Stimulated activated CD8-positive, alpha-beta memory T cell treated with anti-CD3 and anti-CD28 coated beads, Interleukin-4, amount 100 ng/mL, for 4 hours (primary cell): ENCODE results near the gene TRIM9.

Experiments used
- DNase-seq, 2 donors: peaks; one replicate each; pipeline ENCODE4 v3.0.0-alpha.2; 2020; ENCODE audit warnings: low read depth in 2 of 2, low spot score in 1 of 2

TRIM9 gene

DNA sequence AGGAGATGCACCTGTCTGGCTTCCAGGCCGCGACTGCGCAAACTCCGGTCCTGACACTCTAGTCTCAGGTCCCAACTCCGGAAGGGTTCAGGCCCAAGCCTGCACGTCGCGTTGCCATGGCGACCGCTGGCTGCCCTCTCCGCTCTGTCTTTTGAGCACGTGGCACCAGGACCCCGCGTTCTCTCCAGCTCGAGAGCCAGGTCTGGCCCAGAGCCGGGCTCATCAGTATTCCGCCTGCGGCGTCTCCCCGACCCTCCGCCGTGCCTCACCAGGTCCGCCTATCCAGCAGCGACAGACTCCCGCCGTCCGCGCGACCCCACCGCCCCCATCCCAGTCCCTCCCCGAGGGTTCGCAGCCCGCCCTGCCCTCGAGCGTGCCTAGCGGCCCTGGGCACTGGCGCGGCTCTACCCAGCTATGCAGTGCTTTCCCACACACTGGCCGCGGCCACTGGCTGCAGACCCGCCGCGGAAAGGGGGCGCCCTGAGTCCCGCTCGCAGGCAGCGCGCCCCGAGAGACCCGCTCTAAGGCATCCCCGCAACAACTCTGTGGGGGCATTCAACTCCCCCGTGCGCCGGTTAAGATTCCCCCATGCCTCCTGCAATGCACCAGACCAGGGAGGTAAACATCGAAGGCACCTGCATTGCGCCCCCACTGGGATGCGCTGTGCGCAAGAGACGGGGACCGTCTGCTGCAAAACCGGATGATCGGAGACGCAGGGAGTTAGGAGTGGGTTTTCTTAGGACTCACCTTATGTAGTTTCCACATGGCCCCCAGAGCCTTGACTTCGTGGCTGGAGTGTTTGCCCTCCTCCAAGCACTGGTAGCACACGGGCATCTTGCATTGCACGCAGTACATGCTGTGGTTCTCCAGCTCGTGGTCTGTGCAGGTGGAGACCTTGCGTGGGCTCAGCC, 1.3 kb downstream of the TRIM9 start:
- no peak for DNase-seq

DNA sequence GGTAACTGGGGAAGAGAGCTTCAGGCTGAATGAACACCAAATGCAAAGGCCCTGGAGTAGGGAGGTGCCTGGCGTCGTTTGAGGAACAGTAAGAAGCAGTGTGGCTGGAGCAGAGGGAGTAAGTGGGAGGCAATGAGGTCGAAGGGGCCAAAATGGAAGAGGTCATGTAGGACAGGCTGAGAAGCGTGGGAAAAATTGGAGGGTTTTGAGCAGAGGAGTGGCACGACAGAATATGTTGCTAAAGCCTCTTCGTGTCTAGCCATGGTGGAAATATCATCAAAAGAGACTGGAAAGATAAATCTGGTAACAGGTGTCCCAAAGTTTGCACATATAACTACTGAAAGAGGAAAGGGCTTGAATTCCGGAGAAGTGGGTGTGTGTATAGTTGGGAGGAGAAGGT, 1.9 kb downstream of the TRIM9 start:
- DNase-seq, result no peak

- DNase-seq, result no peak
Measured at GRCh38 chr14:51089278-51089677, 5.6 kb downstream of the TRIM9 start.

GRCh38 chr14:51087031-51087441, 7.9 kb downstream of the TRIM9 start:
- no peak for DNase-seq

GRCh38 chr14:51086044-51086443, 8.9 kb downstream of the TRIM9 start:
- no peak for DNase-seq

GRCh38 chr14:51084962-51085361, 9.9 kb downstream of the TRIM9 start:
- DNase-seq, result no peak

GRCh38 chr14:51084507-51084906, 10.4 kb downstream of the TRIM9 start:
- no peak for DNase-seq

DNA sequence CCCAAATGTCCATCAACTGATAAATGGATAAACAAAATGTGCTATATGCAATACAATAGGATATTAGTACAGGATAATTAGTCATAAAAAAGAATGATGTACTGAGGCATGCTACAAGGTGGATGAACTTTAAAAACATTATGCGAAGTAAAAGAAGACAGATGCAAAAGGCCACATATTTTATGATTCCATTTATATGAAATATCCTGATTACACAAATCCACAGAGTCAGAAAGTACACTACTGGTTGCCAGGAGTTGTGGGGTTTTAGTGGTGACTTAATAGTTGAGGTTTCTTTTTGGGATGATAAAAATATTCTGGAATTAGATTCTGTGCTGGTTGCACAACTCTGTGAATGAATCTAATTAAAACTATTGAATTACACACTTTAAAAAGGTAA, 12.6 kb downstream of the TRIM9 start:
- DNase-seq, result no peak

GRCh38 chr14:51081712-51082111, 13.2 kb downstream of the TRIM9 start:
- no peak for DNase-seq

GRCh38 chr14:51081209-51081608, 13.7 kb downstream of the TRIM9 start:
- no peak for DNase-seq

GRCh38 chr14:51080645-51081044, 14.3 kb downstream of the TRIM9 start:
- DNase-seq, result no peak

DNA sequence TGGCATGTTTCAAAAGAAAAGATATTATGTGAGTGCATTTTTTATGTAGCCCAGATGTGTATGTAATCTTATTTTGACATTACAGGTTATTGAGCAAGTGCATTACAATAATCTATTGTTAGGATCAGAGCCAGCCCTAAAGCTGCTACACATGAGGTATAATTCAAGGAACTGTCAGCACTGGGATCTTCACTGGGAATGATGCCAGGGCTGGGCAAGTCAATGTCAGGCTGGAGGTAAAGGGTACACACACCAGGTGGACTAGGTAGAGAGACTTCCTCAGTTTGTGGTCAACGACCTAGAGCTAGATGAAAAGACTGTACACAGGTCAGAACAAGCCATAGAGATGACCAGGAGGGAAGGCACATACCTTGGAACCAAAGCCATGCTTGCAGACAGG, 15.4 kb downstream of the TRIM9 start:
- DNase-seq, result no peak

DNA sequence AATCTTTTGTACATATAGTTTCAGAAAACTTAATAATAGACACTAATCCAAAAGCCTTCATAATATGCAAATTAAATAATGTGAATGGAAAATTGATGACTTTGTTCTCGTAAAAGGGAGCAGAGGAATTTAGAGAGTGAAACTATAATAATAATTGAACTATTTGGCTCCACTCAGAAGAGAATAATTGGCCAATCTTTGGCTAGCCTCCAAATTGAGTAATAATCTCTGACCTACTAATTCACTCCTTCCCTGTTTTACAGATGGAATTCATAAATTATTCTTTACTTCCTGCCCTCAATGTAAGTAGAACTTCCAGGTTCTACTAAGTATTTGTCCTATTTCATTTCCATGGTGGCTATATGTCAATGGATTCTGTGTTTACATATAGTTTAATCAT, 15.8 kb downstream of the TRIM9 start:
- no peak for DNase-seq

GRCh38 chr14:51074701-51075385, 20.1 kb downstream of the TRIM9 start:
- DNase-seq, result no peak

GRCh38 chr14:51073731-51074130, 21.2 kb downstream of the TRIM9 start:
- DNase-seq, result no peak

DNA sequence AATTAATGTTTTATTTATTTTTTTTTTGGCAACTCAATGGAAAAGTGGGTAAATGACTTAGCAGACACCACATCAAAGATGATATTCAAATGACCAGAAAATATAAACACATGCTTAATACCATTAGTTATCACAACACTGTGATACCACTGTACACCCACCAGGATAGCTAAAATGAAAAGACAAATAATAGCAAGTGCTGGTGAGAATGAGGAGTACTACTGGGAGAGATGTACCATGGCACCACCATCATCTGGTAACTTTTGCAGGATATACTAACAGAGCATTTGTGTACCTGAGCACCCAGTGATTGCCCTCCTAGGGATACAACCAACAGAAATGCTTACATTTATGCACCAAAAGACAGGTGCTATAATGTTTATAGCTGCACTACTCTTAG, 21.9 kb downstream of the TRIM9 start:
- DNase-seq, result no peak

GRCh38 chr14:51071857-51072256, 23.0 kb downstream of the TRIM9 start:
- no peak for DNase-seq

DNA sequence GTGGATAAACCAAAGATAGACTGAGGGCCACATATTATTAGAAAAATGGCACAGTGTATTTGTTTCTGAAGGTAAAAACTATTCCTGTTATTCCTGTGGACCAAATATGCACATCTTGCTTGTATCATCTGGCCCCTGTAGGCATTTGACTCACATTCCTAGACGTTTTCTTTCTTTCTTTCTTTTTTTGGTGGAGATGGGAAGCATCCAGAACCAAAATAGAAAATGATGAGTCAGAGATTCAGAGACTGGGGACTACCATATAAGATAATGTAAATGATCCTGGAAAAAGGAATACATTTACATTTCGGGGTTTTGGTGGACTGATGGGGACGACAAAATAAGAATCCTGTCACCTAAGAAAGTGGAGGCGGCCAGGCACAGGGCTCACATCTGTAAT, 24.2 kb downstream of the TRIM9 start:
- no peak for DNase-seq

DNA sequence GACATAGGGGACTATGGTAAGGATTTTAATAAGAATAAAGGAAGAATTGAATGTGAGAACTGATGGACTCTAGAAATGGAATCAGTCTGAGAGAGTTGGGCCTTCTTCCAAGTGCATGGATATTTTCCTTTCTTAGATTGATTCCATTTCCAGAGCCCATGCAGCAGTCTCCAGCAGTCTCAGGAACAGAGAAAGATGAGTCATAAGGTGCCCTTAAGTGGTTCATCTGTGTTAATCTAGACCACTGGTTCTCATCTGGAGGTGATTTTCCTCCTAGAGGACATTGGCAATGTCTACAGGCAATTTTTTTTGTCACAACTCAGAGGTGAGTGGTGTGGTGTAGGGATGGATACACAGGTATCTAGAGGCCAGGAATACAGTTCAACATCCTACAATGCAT, 25.9 kb downstream of the TRIM9 start:
- DNase-seq, result no peak

DNA sequence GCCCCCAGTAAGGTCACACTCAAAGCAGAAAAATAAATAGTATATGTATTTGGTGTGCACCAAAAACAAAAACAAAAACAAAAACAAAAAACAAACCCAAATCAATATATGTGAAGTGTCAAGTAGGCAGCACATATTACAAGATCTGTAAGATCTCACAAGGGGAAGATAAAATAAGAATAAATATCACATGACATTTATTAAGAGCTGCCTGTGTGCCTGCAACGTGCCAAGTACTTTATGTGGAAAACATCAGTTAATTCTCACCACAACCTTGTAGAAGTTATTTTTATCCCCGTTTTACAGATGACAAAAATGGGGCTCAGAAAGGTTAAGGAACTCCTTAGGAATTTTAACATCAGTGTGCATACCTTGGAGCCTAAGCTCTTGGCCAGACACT, 26.6 kb downstream of the TRIM9 start:
- no peak for DNase-seq

- DNase-seq, result no peak
Measured at GRCh38 chr14:51067295-51067694, 27.6 kb downstream of the TRIM9 start.

DNA sequence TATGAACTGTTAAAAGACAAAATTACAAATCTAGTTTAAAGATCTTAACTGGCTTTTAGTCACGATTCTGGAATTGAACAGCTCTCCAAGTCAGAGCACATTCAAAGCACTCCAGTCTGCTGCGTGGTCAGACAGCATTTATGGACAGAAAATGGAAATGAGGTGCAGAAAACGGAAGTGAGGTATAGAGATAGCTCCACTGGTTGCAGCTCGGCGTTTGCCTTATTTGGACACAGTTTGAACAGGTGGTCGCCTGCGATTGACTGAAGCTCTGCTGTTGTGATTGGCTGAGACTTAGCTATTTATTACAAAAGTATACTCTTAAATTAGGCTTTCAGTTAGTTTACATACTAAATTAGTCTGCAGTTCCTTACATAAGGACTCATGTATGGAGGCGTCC, 28.3 kb downstream of the TRIM9 start:
- DNase-seq, result no peak

DNA sequence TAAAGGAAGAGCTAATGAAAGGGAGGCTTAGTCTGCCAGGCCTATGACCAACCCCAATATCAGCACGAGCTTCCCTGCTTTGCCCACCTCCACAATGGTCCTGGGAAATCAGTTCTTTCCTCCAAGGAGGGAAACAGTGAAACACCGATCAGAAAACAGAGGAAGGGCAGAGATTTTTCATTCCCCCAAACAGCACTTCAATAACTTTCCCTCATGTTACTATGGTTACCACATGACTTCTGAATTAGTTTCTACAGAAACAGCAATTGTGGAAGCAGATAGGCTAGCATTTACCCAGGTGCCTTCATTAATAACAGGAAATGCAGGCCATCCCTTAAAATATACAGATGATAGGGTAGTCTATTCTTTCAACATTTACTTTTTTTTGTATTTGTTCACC, 35.9 kb downstream of the TRIM9 start:
- DNase-seq, result no peak
